Neural cell (in vitro differentiated cells): Measurements from ENCODE around the gene PRR14.

ENCODE experiments used
- EP300 ChIP-seq: fragments of 450-650 bp; conservative IDR thresholded peaks from 2 replicates; pipeline ENCODE4 v1.6.1; 2014; ENCODE audit warnings: antibody characterized with exemption, mild to moderate bottlenecking, moderate library complexity; ENCODE audit not compliant: poor library complexity, severe bottlenecking
- EZH2 ChIP-seq: fragments of 200-600, 300-800 bp; shearing (Covaris generic), sonication (generic); IDR thresholded peaks from 2 replicates; pipeline ENCODE4 v1.6.1; 2014; ENCODE audit warnings: antibody characterized with exemption, low read length, borderline replicate concordance, mild to moderate bottlenecking; ENCODE audit not compliant: insufficient read depth, poor library complexity, severe bottlenecking
- POLR2AphosphoS5 ChIP-seq: IDR thresholded peaks from 2 replicates; pipeline ENCODE4 v1.6.1; 2012
- RAD21 ChIP-seq: fragments of 450-650 bp; conservative IDR thresholded peaks from 2 replicates; pipeline ENCODE4 v1.6.1; 2014; ENCODE audit warnings: antibody characterized with exemption, mild to moderate bottlenecking, moderate library complexity
- SMC3 ChIP-seq: fragments of 450-650 bp; conservative IDR thresholded peaks from 2 replicates; pipeline ENCODE4 v1.6.1; 2014; ENCODE audit warnings: antibody characterized with exemption, mild to moderate bottlenecking, moderate library complexity; ENCODE audit not compliant: poor library complexity
- TAF1 ChIP-seq: IDR thresholded peaks from 2 replicates; pipeline ENCODE4 v1.6.1; 2012; ENCODE audit warnings: low read depth
- TF ChIP-seq, protein P1 (sequence below): fragments of 450-650 bp; IDR thresholded peaks from 2 replicates; pipeline ENCODE4 v1.5.1; 2014; ENCODE audit warnings: antibody characterized with exemption, mild to moderate bottlenecking, moderate library complexity; ENCODE audit not compliant: poor library complexity, severe bottlenecking
- TF ChIP-seq, protein P2 (sequence below): IDR thresholded peaks from 2 replicates; pipeline ENCODE4 v1.6.1; 2012; ENCODE audit warnings: borderline replicate concordance

DNA sequence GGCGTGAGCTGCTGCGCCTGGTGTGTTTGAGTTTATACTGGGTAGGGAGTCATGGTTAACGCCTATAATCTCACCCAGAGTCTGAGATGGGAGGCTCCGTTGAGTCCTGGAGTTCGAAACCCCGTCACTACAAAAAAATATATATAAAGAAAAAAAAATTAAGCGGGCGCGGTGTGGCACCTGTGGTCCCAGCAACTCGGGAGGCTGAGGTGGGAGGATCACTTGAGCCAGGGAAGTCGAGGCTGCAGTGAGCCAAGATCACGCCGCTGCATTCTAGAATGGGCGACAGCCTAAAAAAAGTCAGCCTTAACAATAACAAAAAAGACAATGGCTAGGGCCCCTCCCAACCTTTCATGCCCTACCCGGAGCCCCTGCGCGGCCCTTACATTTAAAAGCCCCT lies 17.2 kb upstream of the PRR14 start:
- TF ChIP-seq SMC3 (no peak), EP300 (no peak), EZH2 (no peak), TAF1 (no peak), RAD21 (no peak), POLR2AphosphoS5 (no peak)
- TF ChIP-seq, protein P1, sequence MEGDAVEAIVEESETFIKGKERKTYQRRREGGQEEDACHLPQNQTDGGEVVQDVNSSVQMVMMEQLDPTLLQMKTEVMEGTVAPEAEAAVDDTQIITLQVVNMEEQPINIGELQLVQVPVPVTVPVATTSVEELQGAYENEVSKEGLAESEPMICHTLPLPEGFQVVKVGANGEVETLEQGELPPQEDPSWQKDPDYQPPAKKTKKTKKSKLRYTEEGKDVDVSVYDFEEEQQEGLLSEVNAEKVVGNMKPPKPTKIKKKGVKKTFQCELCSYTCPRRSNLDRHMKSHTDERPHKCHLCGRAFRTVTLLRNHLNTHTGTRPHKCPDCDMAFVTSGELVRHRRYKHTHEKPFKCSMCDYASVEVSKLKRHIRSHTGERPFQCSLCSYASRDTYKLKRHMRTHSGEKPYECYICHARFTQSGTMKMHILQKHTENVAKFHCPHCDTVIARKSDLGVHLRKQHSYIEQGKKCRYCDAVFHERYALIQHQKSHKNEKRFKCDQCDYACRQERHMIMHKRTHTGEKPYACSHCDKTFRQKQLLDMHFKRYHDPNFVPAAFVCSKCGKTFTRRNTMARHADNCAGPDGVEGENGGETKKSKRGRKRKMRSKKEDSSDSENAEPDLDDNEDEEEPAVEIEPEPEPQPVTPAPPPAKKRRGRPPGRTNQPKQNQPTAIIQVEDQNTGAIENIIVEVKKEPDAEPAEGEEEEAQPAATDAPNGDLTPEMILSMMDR, result no peak
- TF ChIP-seq, protein P2, sequence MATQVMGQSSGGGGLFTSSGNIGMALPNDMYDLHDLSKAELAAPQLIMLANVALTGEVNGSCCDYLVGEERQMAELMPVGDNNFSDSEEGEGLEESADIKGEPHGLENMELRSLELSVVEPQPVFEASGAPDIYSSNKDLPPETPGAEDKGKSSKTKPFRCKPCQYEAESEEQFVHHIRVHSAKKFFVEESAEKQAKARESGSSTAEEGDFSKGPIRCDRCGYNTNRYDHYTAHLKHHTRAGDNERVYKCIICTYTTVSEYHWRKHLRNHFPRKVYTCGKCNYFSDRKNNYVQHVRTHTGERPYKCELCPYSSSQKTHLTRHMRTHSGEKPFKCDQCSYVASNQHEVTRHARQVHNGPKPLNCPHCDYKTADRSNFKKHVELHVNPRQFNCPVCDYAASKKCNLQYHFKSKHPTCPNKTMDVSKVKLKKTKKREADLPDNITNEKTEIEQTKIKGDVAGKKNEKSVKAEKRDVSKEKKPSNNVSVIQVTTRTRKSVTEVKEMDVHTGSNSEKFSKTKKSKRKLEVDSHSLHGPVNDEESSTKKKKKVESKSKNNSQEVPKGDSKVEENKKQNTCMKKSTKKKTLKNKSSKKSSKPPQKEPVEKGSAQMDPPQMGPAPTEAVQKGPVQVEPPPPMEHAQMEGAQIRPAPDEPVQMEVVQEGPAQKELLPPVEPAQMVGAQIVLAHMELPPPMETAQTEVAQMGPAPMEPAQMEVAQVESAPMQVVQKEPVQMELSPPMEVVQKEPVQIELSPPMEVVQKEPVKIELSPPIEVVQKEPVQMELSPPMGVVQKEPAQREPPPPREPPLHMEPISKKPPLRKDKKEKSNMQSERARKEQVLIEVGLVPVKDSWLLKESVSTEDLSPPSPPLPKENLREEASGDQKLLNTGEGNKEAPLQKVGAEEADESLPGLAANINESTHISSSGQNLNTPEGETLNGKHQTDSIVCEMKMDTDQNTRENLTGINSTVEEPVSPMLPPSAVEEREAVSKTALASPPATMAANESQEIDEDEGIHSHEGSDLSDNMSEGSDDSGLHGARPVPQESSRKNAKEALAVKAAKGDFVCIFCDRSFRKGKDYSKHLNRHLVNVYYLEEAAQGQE, result no peak
